ENCODE data around the gene TRIB2. TPM values are rescaled to one million over a fixed set of nuclear protein-coding genes. Genes with fewer than 3 reads are reported as not detected.

TRIB2 gene
- total and polyA plus RNA-seq, 9 of the 15 experiments (the other 6 are each of a cell fraction or from before 2014, with no cell fraction given), result 9.0 to 39.0 (median 26.3) TPM

- TF ChIP-seq JUND (IDR thresholded peaks at IDR 0.05; ENCODE audit: borderline replicate concordance, low read depth, low read length) (peak; percentile 88), JUND (tag; IDR thresholded peaks at IDR 0.05; ENCODE audit: borderline replicate concordance, low read depth, low read length) (peak; percentile 76; the same call in 2 of the 3 replicates), ZC3H8 (IDR thresholded peaks at IDR 0.05) (no peak), BRF1 (IDR thresholded peaks at IDR 0.05; ENCODE audit: borderline replicate concordance, extremely low read depth, insufficient read length) (no peak), RBBP5 (IDR thresholded peaks at IDR 0.05; ENCODE audit: borderline replicate concordance, insufficient read depth, low read length, poor library complexity, severe bottlenecking) (peak; percentile 44), FOSL1 (tag; conservative IDR thresholded peaks at IDR 0.05) (peak; percentile 86)
- TF ChIP-seq, protein P1, sequence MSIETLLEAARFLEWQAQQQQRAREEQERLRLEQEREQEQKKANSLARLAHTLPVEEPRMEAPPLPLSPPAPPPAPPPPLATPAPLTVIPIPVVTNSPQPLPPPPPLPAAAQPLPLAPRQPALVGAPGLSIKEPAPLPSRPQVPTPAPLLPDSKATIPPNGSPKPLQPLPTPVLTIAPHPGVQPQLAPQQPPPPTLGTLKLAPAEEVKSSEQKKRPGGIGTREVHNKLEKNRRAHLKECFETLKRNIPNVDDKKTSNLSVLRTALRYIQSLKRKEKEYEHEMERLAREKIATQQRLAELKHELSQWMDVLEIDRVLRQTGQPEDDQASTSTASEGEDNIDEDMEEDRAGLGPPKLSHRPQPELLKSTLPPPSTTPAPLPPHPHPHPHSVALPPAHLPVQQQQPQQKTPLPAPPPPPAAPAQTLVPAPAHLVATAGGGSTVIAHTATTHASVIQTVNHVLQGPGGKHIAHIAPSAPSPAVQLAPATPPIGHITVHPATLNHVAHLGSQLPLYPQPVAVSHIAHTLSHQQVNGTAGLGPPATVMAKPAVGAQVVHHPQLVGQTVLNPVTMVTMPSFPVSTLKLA (conservative IDR thresholded peaks at IDR 0.05), result 0 out of 4 replicates have a peak, but pooled peaks of 1 of the 2 experiments have one; percentile 10
- TF ChIP-seq, protein P2, sequence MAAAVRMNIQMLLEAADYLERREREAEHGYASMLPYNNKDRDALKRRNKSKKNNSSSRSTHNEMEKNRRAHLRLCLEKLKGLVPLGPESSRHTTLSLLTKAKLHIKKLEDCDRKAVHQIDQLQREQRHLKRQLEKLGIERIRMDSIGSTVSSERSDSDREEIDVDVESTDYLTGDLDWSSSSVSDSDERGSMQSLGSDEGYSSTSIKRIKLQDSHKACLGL (CRISPR knock-in tag; IDR thresholded peaks at IDR 0.05; ENCODE audit: borderline replicate concordance, poor library complexity, severe bottlenecking), result no peak
These were observed 41.4 kb upstream of the TRIB2 start (continued) for GRCh38 chr2:12675352-12675795.
